Measurements from ENCODE around the gene DEFB116.

Gene DEFB116, protein sequence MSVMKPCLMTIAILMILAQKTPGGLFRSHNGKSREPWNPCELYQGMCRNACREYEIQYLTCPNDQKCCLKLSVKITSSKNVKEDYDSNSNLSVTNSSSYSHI

GRCh38 chr20:31308535-31309162, at the start of gene DEFB116:
Gene DEFB116, minus strand, starts transcription at chr20:31308585. Its CDS starts 0 bp downstream, at chr20:31308585.
- Histone ChIP-seq H3K4me3 (IDR thresholded peaks at IDR 0.05; ENCODE audit: insufficient read depth, low read depth, low read length) (no peak within 1 kb of the TSS), H3K27ac (no peak within 1 kb of the TSS), H3K27me3 (ENCODE audit: insufficient read depth, low read depth) (no peaks in the 10 kb centered on the region), H2AFZ (ENCODE audit: low read depth) (no peak within 1 kb of the TSS), H3K4me2 (no peak within 1 kb of the TSS), H3K36me3 (ENCODE audit: insufficient read depth) (no peaks in the 10 kb centered on the region), H3K4me1 (ENCODE audit: low read depth, poor library complexity, severe bottlenecking) (no peaks in the 10 kb centered on the region), H3K79me2 (ENCODE audit: insufficient read depth, low read depth) (no peaks in the 10 kb centered on the region), H4K20me1 (ENCODE audit: insufficient read depth) (no peaks in the 10 kb centered on the region), H3K9ac (no peak within 1 kb of the TSS)
- TF ChIP-seq, protein P1, sequence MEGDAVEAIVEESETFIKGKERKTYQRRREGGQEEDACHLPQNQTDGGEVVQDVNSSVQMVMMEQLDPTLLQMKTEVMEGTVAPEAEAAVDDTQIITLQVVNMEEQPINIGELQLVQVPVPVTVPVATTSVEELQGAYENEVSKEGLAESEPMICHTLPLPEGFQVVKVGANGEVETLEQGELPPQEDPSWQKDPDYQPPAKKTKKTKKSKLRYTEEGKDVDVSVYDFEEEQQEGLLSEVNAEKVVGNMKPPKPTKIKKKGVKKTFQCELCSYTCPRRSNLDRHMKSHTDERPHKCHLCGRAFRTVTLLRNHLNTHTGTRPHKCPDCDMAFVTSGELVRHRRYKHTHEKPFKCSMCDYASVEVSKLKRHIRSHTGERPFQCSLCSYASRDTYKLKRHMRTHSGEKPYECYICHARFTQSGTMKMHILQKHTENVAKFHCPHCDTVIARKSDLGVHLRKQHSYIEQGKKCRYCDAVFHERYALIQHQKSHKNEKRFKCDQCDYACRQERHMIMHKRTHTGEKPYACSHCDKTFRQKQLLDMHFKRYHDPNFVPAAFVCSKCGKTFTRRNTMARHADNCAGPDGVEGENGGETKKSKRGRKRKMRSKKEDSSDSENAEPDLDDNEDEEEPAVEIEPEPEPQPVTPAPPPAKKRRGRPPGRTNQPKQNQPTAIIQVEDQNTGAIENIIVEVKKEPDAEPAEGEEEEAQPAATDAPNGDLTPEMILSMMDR (conservative IDR thresholded peaks at IDR 0.05; ENCODE audit: low read depth, low read length), result no peak

DNA sequence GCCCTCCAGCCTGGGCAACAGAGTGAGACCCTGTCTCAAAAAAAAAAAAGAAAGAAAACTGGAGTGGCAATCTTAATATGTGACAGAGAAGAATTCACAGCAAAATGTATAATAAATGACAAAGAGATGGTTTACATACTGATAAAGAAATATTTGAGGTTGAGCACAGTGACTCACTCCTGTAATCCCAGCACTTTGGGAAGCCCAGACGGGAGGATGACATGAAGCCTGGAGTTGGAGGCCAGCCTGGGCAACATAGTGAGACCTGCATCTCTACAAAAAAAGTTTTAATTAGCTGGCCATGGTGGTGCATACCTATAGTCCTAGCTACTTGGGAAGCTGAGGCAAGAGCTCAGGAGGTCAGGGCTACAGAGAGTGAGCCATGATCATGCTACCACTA, 47.6 kb upstream of the DEFB116 start:
- Histone ChIP-seq H3K27me3 (ENCODE audit: insufficient read depth, low read depth) (no peaks in the 10 kb centered on the region), H3K9ac (no peak overlapping the region), H3K4me2 (no peak overlapping the region), H3K4me3 (IDR thresholded peaks at IDR 0.05; ENCODE audit: insufficient read depth, low read depth, low read length) (no peak overlapping the region), H3K4me1 (ENCODE audit: low read depth, poor library complexity, severe bottlenecking) (no peaks in the 10 kb centered on the region), H4K20me1 (ENCODE audit: insufficient read depth) (no peaks in the 10 kb centered on the region), H3K79me2 (ENCODE audit: insufficient read depth, low read depth) (no peaks in the 10 kb centered on the region), H3K27ac (no peak overlapping the region), H2AFZ (ENCODE audit: low read depth) (no peak overlapping the region), H3K36me3 (ENCODE audit: insufficient read depth) (no peaks in the 10 kb centered on the region)
- TF ChIP-seq, protein P1 (conservative IDR thresholded peaks at IDR 0.05; ENCODE audit: low read depth, low read length), result no peak

- no peak overlapping the region for H3K4me2 ChIP-seq
- TF ChIP-seq, protein P1 (conservative IDR thresholded peaks at IDR 0.05; ENCODE audit: low read depth, low read length), result no peak
- no peaks in the 10 kb centered on the region for H3K4me1 ChIP-seq (ENCODE audit: low read depth, poor library complexity, severe bottlenecking)
- no peaks in the 10 kb centered on the region for H3K27me3 ChIP-seq (ENCODE audit: insufficient read depth, low read depth)
- H3K9ac ChIP-seq, result no peak overlapping the region
- H3K79me2 ChIP-seq (ENCODE audit: insufficient read depth, low read depth), result no peaks in the 10 kb centered on the region
- no peak overlapping the region for H3K4me3 ChIP-seq (IDR thresholded peaks at IDR 0.05; ENCODE audit: insufficient read depth, low read depth, low read length)
- no peaks in the 10 kb centered on the region for H3K36me3 ChIP-seq (ENCODE audit: insufficient read depth)
- no peaks in the 10 kb centered on the region for H4K20me1 ChIP-seq (ENCODE audit: insufficient read depth)
- H2AFZ ChIP-seq (ENCODE audit: low read depth), result no peak overlapping the region
- no peak overlapping the region for H3K27ac ChIP-seq
Observed at GRCh38 chr20:31341470-31341869, 33.1 kb upstream of the DEFB116 start.

- no peaks in the 10 kb centered on the region for H3K36me3 ChIP-seq (ENCODE audit: insufficient read depth)
- no peaks in the 10 kb centered on the region for H3K4me1 ChIP-seq (ENCODE audit: low read depth, poor library complexity, severe bottlenecking)
- TF ChIP-seq, protein P1 (conservative IDR thresholded peaks at IDR 0.05; ENCODE audit: low read depth, low read length), result no peak
- no peaks in the 10 kb centered on the region for H4K20me1 ChIP-seq (ENCODE audit: insufficient read depth)
- H3K27me3 ChIP-seq (ENCODE audit: insufficient read depth, low read depth), result no peaks in the 10 kb centered on the region
- no peak overlapping the region for H3K27ac ChIP-seq
- H3K9ac ChIP-seq, result no peak overlapping the region
- H3K79me2 ChIP-seq (ENCODE audit: insufficient read depth, low read depth), result no peaks in the 10 kb centered on the region
- no peak overlapping the region for H2AFZ ChIP-seq (ENCODE audit: low read depth)
- H3K4me3 ChIP-seq (IDR thresholded peaks at IDR 0.05; ENCODE audit: insufficient read depth, low read depth, low read length), result no peak overlapping the region
- H3K4me2 ChIP-seq, result no peak overlapping the region
Observed at GRCh38 chr20:31330893-31331292, 22.5 kb upstream of the DEFB116 start.
